WTC11 (cell line): Measurements from ENCODE around the gene NSMF. TPM values are rescaled to one million over a fixed set of nuclear protein-coding genes. Genes with fewer than 3 reads are reported as not detected.
A peak's percentile ranks its signal among the peaks of the same experiment; 100 is the strongest.

Experiments used
- ATAC-seq: fragments of 200-7000 bp; cut with Tn5 transposase; 2 replicates; pipeline ENCODE4 v1.10.0; 2021; ENCODE audit warnings: mild to moderate bottlenecking, moderate library complexity
- CTCF ChIA-PET: fragments of 300-600 bp; sonication (Branson Sonifier 250); formaldehyde crosslinking; loops from one replicate; lab custom pipeline; 2021; ENCODE audit warnings: antibody characterized with exemption; lab: Charles Lee
- POLR2A ChIA-PET: fragments of 350-600 bp; sonication (Branson Sonifier 250); formaldehyde crosslinking; loops from one replicate; lab custom pipeline; 2021; ENCODE audit warnings: antibody characterized with exemption; lab: Charles Lee
- DNase-seq: peaks from one replicate; pipeline ENCODE4 v3.0.0; 2021; ENCODE audit warnings: low spot score
- H3K27ac Mint-ChIP-seq: 2 replicates; pipeline ENCODE4 v1.8.0; 2021; ENCODE audit warnings: mixed read lengths
- H3K27me3 Mint-ChIP-seq: 2 replicates; pipeline ENCODE4 v1.8.0; 2021; ENCODE audit warnings: low read depth, mild to moderate bottlenecking, moderate library complexity, mixed read lengths
- H3K36me3 Mint-ChIP-seq: 2 replicates; pipeline ENCODE4 v1.8.0; 2021; ENCODE audit warnings: mixed read lengths
- H3K4me1 Mint-ChIP-seq: 2 replicates; pipeline ENCODE4 v1.8.0; 2022; ENCODE audit warnings: mixed read lengths
- H3K4me3 Mint-ChIP-seq: 2 replicates; pipeline ENCODE4 v1.8.0; 2021; ENCODE audit warnings: mild to moderate bottlenecking, moderate library complexity, mixed read lengths
- H3K9me3 Mint-ChIP-seq: 2 replicates; pipeline ENCODE4 v1.8.0; 2021; ENCODE audit warnings: mixed read lengths
- AR ChIP-seq: fragments of 250-450 bp; sonication (Bioruptor Pico); IDR thresholded peaks from 2 replicates; pipeline ENCODE4 v1.9.0; 2021; ENCODE audit warnings: mild to moderate bottlenecking
- ATF1 ChIP-seq: sonication (generic); formaldehyde crosslinking; IDR thresholded peaks from 2 replicates; pipeline ENCODE4 v1.8.1; 2023; ENCODE audit warnings: mild to moderate bottlenecking, moderate library complexity, missing genetic modification reagents
- CBFB ChIP-seq: sonication (generic); formaldehyde crosslinking; IDR thresholded peaks from 2 replicates; pipeline ENCODE4 v1.8.1; 2022; ENCODE audit warnings: mild to moderate bottlenecking, low read depth, missing genetic modification reagents
- EMX1 ChIP-seq: fragments of 250-450 bp; sonication (Bioruptor Pico); IDR thresholded peaks from 2 replicates; pipeline ENCODE4 v1.8.0; 2021; ENCODE audit warnings: mild to moderate bottlenecking
- FOXJ3 ChIP-seq: sonication (generic); formaldehyde crosslinking; IDR thresholded peaks from 2 replicates; pipeline ENCODE4 v1.9.0; 2021; ENCODE audit warnings: missing genetic modification reagents, mild to moderate bottlenecking, borderline replicate concordance
- MXD4 ChIP-seq: fragments of 250-450 bp; sonication (Bioruptor Pico); IDR thresholded peaks from 2 replicates; pipeline ENCODE4 v1.8.0; 2021; ENCODE audit warnings: mild to moderate bottlenecking, moderate library complexity, borderline replicate concordance
- PRDM15 ChIP-seq: sonication (generic); formaldehyde crosslinking; IDR thresholded peaks from 2 replicates; pipeline ENCODE4 v1.8.0; 2022; ENCODE audit warnings: missing genetic modification reagents
- PRRX2 ChIP-seq: fragments of 250-450 bp; sonication (Bioruptor Pico); IDR thresholded peaks from 2 replicates; pipeline ENCODE4 v1.8.0; 2021; ENCODE audit warnings: mild to moderate bottlenecking
- total RNA-seq: library from RNA; stranded (reverse); gene quantifications from 3 replicates; pipeline ENCODE4 v1.2.3, GENCODE V29; 2021
- TF ChIP-seq, protein P1 (sequence below): sonication (generic); formaldehyde crosslinking; IDR thresholded peaks from 2 replicates; pipeline ENCODE4 v1.8.0; 2022; ENCODE audit warnings: mild to moderate bottlenecking, missing genetic modification reagents
- TF ChIP-seq, protein P2 (sequence below): sonication (generic); formaldehyde crosslinking; conservative IDR thresholded peaks from 2 replicates; pipeline ENCODE4 v1.8.1; 2023; ENCODE audit warnings: mild to moderate bottlenecking, low read depth, missing genetic modification reagents, moderate library complexity

Gene NSMF
- total RNA-seq, 1 experiment from 2014 or later, result 61.9 TPM

DNA sequence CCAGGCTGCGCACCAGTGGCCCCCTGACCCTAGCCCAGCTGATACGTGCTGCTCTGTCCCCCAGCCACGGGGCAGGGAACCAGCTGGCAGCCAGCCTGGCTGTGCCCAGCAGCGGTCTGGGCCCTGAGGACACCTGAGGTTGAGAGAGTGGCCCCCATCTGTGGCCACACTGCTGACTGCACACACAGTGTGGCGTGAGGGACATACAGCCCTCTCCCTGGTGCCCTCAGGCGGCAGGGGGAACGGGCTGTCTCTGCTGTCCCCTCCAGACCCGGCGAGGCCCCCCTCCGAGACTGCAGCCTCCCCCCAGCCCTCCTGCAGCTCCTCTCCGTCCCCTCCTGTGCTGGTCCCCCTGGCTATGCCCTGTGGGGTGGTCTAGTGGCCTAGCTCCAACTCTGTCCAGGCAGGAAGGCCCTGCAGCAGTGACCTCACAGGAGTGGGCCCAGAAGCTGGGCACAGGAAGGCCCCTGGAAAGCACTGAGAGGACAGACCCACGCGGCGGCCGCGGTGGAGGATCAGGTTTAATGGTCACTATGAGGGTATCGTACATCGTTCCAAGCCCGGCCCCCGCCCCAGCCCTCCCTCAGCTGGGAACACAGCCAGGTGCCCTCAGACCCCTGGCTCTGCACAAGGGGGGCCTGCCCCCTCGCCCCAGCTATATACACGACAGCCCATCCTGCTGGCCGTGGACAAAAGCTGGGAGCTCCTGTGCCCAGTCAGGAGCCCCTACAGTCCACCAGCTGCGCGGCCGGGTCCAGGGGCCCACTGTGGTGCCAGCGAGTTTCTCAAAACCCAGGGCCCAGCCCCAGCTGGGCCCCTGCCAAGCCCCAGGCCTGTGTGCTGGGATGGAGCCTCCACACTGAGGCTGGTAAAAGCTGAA lies 11.2 kb downstream of the NSMF start:
- Mint-ChIP-seq H3K27me3 (no peaks in the 10 kb centered on the region; the same call in 1 of the 2 replicates), H3K4me3 (no peak overlapping the region), H3K9me3 (no peaks in the 10 kb centered on the region), H3K4me1 (peaks cover 3% of the 10 kb centered on the region), H3K36me3 (no peaks in the 10 kb centered on the region), H3K27ac (no peak overlapping the region)
- ATAC-seq, result no peak
- ChIA-PET CTCF (interaction anchor here (1.7 to 3.6 kb wide), 2 partner anchors 25 to 161 kb away, joined by 5 to 13 read pairs; partner anchors contain the start of genes EXD3 and NOXA1), POLR2A (no interaction called here)
- DNase-seq, result no peak
- TF ChIP-seq, protein P1, sequence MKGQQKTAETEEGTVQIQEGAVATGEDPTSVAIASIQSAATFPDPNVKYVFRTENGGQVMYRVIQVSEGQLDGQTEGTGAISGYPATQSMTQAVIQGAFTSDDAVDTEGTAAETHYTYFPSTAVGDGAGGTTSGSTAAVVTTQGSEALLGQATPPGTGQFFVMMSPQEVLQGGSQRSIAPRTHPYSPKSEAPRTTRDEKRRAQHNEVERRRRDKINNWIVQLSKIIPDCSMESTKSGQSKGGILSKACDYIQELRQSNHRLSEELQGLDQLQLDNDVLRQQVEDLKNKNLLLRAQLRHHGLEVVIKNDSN (CRISPR knock-in tag), result no peak
- TF ChIP-seq CBFB (CRISPR knock-in tag), result no peak
- TF ChIP-seq AR (CRISPR knock-in tag), result no peak
- TF ChIP-seq ATF1, result no peak

DNA sequence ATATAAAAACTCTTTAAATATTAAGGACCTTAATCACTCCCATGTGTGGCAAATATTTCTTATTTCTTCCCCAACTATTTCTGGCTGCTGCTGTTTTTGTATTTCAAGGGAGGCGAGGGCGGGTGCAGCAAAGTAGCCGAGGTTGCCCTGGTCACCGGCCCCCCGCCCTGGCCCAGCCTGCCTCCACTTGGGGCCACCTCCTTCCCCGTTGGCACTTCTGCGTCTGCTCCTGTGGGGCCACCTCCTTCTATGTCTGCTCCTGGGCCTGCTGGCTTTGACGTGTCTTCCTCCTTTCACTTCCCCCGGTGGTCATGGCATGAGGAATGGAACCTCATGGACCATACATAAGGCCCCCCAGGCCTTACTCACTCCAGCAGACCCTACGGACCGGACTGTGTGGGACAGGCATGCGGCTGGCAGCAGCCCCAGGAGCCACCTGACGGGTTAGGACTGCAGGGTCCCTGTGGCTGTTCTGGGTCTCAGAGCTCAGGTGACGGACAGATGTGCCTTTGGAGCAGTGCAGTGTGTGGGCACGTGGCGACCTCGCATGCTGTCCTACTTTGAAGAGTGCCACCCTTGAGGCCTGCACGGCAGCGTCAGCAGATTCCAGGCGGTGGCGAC lies 12.2 kb downstream of the NSMF start:
- no peak for ATAC-seq
- H3K4me1 Mint-ChIP-seq, result peaks cover 4% of the 10 kb centered on the region
- no peaks in the 10 kb centered on the region; the same call in 1 of the 2 replicates for H3K27me3 Mint-ChIP-seq

More for the DNA sequence above, 12.2 kb downstream of the NSMF start:
- no peaks in the 10 kb centered on the region for H3K36me3 Mint-ChIP-seq
- peak overlapping the region; percentile 39 for H3K27ac Mint-ChIP-seq
- no peaks in the 10 kb centered on the region for H3K9me3 Mint-ChIP-seq
- DNase-seq, result no peak
- CTCF ChIA-PET, result interaction anchor here (1.7 to 3.6 kb wide), 2 partner anchors 24 to 160 kb away, joined by 5 to 13 read pairs; partner anchors contain the start of genes EXD3 and NOXA1
- POLR2A ChIA-PET, result no interaction called here
- no peak overlapping the region for H3K4me3 Mint-ChIP-seq
- TF ChIP-seq MXD4 (CRISPR knock-in tag) (no peak), PRRX2 (CRISPR knock-in tag) (no peak), FOXJ3 (CRISPR knock-in tag) (no peak), EMX1 (CRISPR knock-in tag) (no peak), PRDM15 (CRISPR knock-in tag) (no peak)
- TF ChIP-seq, protein P2, sequence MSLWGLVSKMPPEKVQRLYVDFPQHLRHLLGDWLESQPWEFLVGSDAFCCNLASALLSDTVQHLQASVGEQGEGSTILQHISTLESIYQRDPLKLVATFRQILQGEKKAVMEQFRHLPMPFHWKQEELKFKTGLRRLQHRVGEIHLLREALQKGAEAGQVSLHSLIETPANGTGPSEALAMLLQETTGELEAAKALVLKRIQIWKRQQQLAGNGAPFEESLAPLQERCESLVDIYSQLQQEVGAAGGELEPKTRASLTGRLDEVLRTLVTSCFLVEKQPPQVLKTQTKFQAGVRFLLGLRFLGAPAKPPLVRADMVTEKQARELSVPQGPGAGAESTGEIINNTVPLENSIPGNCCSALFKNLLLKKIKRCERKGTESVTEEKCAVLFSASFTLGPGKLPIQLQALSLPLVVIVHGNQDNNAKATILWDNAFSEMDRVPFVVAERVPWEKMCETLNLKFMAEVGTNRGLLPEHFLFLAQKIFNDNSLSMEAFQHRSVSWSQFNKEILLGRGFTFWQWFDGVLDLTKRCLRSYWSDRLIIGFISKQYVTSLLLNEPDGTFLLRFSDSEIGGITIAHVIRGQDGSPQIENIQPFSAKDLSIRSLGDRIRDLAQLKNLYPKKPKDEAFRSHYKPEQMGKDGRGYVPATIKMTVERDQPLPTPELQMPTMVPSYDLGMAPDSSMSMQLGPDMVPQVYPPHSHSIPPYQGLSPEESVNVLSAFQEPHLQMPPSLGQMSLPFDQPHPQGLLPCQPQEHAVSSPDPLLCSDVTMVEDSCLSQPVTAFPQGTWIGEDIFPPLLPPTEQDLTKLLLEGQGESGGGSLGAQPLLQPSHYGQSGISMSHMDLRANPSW, result no peak
